Hematopoietic multipotent progenitor cell treated with erythropoietin and hydrocortisone succinate and interleukin-3 and kit ligand, for 6 days (in vitro differentiated cells): Measurements from ENCODE around the gene CCDC170.

ENCODE experiments used
- DNase-seq: peaks from one replicate; pipeline ENCODE4 v3.0.0-alpha.2; 2015

The CCDC170 gene

DNA sequence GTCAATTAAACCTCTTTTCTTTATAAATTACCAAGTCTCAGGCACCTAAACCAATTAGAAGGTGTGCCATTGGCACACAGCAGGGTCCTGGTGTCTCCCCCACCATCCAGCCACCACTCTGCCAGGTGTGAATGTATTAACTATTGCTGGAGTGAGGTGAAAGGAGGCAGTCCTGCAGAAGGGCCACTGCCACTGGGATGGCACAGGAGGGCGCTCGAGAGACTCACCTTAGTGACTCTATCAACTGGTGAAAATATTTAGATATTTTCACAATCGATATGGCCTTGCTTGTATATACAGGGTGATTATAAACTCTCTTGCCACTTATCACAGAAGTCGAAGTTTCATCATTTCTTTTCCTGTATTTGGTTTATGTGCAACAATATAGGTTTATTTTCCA is 168.1 kb downstream of the CCDC170 start:
- no peak for DNase-seq

- DNase-seq: no peak
Observed at GRCh38 chr6:151663559-151663958, 169.7 kb downstream of the CCDC170 start.

DNA sequence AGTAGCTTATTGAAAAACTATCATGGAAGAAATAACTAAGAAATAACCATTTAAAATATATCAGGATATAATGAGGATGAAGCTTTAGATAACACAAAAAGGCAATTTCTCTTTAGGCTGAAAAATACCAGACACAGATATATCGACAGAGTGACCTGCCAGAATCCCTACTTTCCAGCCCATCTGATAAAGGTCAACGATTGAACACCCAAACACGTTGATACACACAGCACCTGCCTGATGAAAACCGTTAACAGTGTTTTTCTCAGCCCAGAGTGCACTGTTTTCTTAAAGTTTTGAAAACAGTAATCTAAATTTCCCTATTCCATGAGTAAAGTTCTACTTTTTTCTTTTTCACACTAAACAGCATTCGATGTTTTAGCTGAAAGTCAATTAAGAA is 170.6 kb downstream of the CCDC170 start:
- DNase-seq: no peak

GRCh38 chr6:151665329-151665728 is 171.5 kb downstream of the CCDC170 start:
- DNase-seq: no peak

DNA sequence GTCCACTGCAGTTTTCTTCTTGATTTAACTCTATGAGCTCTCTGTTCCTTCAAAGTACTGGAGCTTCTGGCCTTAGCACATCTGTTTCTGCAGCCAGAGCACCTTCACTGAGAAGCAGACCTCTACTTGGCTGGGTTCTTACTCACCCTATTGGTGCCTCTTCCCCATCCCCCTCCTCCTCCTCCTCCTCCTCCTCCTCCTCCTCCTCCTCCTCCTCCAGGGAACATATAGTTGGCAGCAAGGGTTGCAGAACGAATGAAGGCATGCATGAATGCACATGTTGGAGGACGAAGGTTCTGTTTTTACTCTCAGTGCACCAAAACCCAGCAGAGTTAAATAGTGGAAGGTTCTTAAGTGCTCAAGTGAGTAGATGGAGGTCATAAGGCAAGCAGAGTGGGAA is 172.7 kb downstream of the CCDC170 start:
- DNase-seq: no peak

DNA sequence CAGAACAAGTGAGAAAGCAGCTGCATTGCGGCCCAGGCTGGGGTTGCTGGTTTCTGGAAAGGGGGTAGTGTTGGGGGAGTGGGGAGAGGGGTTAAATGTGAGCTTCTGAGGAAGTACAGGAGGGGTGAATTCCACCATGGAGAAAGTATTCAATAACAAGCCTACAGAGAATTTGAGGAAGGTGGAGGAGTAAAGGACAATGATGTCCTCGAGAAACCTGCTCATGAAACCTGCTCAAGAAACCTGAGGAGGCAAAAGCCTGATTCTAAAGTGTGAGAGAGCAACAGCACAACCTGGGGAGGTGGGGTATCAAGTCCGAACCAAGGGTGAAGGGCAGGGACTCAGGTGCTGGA is 175.4 kb downstream of the CCDC170 start:
- no peak for DNase-seq

GRCh38 chr6:151670116-151670515 is 176.3 kb downstream of the CCDC170 start:
- no peak for DNase-seq
